Measurements from ENCODE around the gene EMID1. TPM values are rescaled to one million over a fixed set of nuclear protein-coding genes. Genes with fewer than 3 reads are reported as not detected.

EMID1 gene
- total RNA-seq, 1 experiment from 2014 or later: 6.1 TPM

- ChIA-PET CTCF (interaction anchor here (0.8 to 2.0 kb wide), 10 partner anchors 8 to 101 kb away, joined by 3 to 5 read pairs (median 4); partner anchors contain the start of genes EMID1 and RASL10A), POLR2A (interaction anchor here (1.9 to 2.0 kb wide), 2 partner anchors 10 to 39 kb away, joined by 5 to 6 read pairs; partner anchors contain the start of gene EWSR1)
- DNase-seq (ENCODE audit: low spot score) (peak; percentile 86), ATAC-seq (peak; percentile 57)
- peaks cover 4% of the 10 kb centered on the region; the same call in 1 of the 2 replicates for H3K27me3 Mint-ChIP-seq (ENCODE audit: low read depth)
- no peaks in the 10 kb centered on the region for H3K9me3 Mint-ChIP-seq
- H3K27ac Mint-ChIP-seq: no peak overlapping the region
- peak overlapping the region; percentile 84 for H3K4me3 Mint-ChIP-seq
- peaks cover 21% of the 10 kb centered on the region for H3K4me1 Mint-ChIP-seq
- no peaks in the 10 kb centered on the region for H3K36me3 Mint-ChIP-seq
- peak; percentile 55; the same call in 1 of the 2 replicates for TF ChIP-seq SP1 (CRISPR knock-in tag; conservative IDR thresholded peaks at IDR 0.05)
- no peak for TF ChIP-seq MXD4 (CRISPR knock-in tag; IDR thresholded peaks at IDR 0.05; ENCODE audit: borderline replicate concordance)
- no peak for TF ChIP-seq SMAD3 (CRISPR knock-in tag; IDR thresholded peaks at IDR 0.05; ENCODE audit: borderline replicate concordance)
- TF ChIP-seq E2F1 (CRISPR knock-in tag; IDR thresholded peaks at IDR 0.05): no peak
- TF ChIP-seq PRDM15 (CRISPR knock-in tag; IDR thresholded peaks at IDR 0.05): no peak; the same call in 1 of the 2 replicates
- no peak for TF ChIP-seq AR (CRISPR knock-in tag; IDR thresholded peaks at IDR 0.05)
- TF ChIP-seq ZSCAN18 (CRISPR knock-in tag; IDR thresholded peaks at IDR 0.05): no peak
- TF ChIP-seq ATF6 (CRISPR knock-in tag; IDR thresholded peaks at IDR 0.05): no peak
- TF ChIP-seq USF1 (CRISPR knock-in tag; IDR thresholded peaks at IDR 0.05): no peak
- TF ChIP-seq E2F5 (CRISPR knock-in tag; IDR thresholded peaks at IDR 0.05): peak; percentile 75; the same call in 1 of the 2 replicates
- TF ChIP-seq SOX15 (CRISPR knock-in tag; IDR thresholded peaks at IDR 0.05): no peak
- TF ChIP-seq ZNF423 (CRISPR knock-in tag; IDR thresholded peaks at IDR 0.05): peak; percentile 63; the same call in 1 of the 2 replicates
- TF ChIP-seq OVOL2 (CRISPR knock-in tag; IDR thresholded peaks at IDR 0.05; ENCODE audit: borderline replicate concordance): no peak; the same call in 1 of the 2 replicates
- no peak for TF ChIP-seq AFF4 (CRISPR knock-in tag; IDR thresholded peaks at IDR 0.05; ENCODE audit: borderline replicate concordance)
- no peak for TF ChIP-seq ZNF232 (CRISPR knock-in tag; IDR thresholded peaks at IDR 0.05)
- TF ChIP-seq ZNF121 (CRISPR knock-in tag; IDR thresholded peaks at IDR 0.05): no peak
- no peak for TF ChIP-seq GTF2I (CRISPR knock-in tag; conservative IDR thresholded peaks at IDR 0.05)
- TF ChIP-seq ATF1 (CRISPR knock-in tag; IDR thresholded peaks at IDR 0.05): no peak
- no peak for TF ChIP-seq ATF3 (CRISPR knock-in tag; conservative IDR thresholded peaks at IDR 0.05)
Observed at GRCh38 chr22:29306835-29307595, 101.3 kb downstream of the EMID1 start.

Measured in WTC11 (cell line).